Right renal cortex interstitium (tissue), 3 donors: ENCODE results near the gene C19orf85. TPM values are rescaled to one million over a fixed set of nuclear protein-coding genes. Genes with fewer than 3 reads are reported as not detected.
A peak's percentile ranks its signal among the peaks of the same experiment; 100 is the strongest.
"Not testable (repeated sequence)": the region's sequence is repeated elsewhere in the genome, so short reads cannot be mapped to it uniquely, and the experiment has no call there.

Experiments
- DNase-seq, 3 donors: peaks; one replicate each; pipeline ENCODE4 v3.0.0-alpha.2; 2013; ENCODE audit warnings: low read depth in 3 of 3, low spot score in 2 of 3
- polyA plus RNA-seq, 3 donors: library from polyadenylated mRNA; unstranded; fragments of 120-200 nt; gene quantifications; one replicate each; pipeline ENCODE4 v1.2.1, GENCODE V29; 2013; ENCODE audit not compliant: insufficient read length in 3 of 3

C19orf85 gene
- polyA plus RNA-seq, 3 donors, result not detected

DNA sequence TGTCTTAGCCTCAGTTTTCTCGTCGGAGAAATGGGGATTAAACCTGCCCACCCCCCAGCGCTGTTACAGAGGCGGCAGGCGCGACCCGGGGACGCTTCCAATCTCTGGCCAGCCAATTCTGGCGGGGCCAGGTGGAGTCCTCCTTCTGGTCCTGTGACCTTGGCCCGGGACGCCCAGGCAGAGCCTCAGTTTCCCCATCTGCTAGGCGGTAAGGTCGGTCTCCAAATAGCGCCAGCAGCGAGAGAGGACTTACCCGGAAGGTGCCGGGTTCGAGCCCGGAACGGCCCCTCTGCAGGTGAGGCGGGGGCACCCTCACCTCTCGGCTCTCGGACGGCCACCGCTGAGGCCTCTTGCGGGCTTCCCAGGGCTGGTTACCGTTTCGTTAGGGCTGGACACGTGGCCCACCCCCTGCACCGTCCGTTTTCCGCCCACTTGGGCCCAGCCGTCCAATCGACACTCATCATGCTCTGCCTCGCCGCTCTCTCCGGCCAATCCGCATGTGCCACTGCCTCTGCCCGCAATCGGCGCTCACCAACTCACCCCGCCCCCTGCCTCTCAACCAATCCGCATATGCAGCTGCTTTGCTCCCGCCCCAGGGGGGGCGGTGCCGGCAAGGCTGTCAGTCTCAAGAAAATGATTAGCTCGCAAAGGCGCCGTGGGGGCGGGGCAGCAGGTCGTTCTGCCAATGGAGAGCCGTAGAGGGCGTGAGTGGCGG is 3.1 kb downstream of the C19orf85 start, which contains the start of gene ISOC2:
Gene ISOC2, minus strand, starts transcription at position 384 of the 715 bp plus-strand sequence. CDS start 5,156 bp downstream, outside the sequence.
- DNase-seq, result peak; percentile 98 to 99 (median 99)

DNA sequence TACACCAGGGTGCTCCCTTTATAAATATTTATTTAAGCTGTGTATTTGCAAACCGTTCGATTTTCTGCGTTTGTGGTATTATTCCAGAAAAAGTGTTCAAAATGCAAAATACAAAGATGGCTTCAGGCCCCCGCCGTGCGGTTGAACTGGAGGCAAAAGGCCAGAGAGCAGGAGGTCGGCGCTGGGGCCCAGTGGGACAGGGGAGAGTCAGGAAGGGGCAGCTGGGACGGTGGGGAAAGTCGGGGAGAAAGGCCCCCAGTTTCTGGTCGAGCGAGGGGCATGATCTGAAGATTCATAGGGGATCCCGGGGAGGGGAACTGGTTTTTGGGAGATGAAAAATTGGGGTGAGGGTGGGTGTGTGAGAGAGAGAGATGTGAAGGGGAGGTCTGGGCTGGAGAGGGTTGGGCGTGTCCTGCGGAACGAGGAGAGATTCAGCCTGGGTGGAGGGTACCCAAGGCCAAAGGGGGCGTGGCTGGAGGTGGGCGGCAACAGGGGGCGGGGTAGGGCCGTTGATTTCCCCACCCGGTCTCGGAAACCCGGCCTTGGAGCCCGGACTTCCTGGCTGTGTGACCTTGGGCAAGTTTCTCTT is 3.8 kb downstream of the C19orf85 start:
- DNase-seq, result no peak

DNA sequence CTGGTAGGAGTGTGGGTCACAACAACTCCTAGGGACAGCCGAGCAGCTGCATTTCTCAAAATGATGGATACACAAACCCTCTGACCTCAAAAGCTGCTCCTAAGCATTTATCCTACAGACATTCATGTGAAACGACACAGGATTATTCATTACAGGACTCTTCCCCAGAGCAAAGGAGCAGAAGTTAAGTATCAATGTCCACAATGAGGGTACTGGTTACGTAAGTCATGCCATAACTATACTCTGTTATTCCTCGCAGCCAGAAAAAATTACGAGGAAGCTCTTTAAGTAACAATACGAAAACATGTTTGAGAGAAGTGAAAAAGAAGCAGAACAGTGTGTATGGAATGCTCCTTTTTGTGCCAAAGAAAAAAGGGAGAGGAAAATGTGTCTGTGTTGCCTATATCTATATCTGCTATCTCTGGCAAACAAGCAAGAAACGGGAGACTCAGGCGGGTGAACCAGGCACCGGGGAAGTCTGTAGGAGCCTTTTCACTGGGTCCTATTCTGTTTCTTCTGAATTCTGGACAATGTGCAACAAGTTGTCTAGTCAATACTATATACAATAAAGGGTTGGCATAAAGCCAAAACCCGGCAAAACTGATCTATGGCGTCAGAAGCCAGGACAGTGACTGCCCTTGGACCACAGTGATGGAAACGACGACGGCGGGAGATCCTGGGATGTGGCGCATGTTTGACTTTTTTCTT is 4.4 kb downstream of the C19orf85 start:
- no peak for DNase-seq

DNA sequence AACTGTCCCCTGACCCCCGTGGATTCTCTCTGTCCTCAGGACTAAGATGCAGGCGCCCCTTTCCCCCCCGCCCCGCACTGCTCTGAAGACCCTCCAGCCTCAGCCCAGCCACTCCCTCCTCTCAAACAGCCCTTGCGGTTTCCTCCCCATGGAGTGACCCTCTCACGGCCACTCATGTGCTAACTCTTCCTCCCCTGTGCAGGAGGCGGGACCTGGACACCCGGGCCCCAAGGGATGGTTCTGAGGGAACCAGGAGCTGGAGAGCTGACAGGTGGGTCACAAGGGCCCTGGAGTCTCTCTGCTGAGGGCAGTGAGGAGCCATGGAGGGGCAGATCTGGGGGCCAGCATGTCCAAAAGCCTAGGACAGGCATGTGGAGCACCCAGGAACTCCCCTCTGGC is 5.0 kb downstream of the C19orf85 start:
- no peak for DNase-seq

DNA sequence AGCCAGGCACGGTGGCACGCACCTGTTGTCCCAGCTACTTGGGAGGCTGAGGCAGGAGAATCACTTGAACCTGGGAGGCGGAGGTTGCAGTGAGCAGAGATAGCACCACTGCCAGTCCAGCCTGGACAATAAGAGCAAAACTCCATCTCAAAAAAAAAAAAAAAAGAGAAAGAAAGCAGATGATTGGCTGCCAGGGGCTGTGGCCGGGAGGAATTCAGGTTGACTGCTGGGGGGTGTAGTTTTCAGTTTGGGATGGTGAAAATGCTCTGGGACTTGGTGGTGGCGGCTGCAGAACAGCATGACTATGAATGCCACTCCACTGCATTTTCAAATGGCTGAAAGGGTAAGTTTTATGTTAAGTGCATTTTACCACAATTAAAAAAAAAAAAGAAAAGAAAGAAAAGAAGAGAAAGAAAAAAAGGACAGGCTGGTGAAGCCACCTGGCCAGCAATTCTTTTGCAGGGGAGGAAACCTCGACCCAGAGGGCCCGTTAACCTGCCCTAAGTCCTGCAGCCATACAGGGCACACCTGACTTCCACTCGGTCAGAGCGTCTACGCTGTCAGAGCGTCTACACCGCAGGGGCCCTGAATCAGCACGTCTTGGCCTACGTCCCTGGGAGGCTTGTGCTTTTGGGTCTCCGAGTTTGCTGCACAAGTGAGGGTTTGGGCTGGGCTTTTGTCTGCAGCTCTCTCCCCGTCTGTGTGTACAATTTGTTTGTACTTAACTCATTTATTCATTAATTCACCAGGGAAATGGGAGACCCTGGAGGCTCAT is 6.7 kb downstream of the C19orf85 start:
- DNase-seq, result no peak

DNA sequence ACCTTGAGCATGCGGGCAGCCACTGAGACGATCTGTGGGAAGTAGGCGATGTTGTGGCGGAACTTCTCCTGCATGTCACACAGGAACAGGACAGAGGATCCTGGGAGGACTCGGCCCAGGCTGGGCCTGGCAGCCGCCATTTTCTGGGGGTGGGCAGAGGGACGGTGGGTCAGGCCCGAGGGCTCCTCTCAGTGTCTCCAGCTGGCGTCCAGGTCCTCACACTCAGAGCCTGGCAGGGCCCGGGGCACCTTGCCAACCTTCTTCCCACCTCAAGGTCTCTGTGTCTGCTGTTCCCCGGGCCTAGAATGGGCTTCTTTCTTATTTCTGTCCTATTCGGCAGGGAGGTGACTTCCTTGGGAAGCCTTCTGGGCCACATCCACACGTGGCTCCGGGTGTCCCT is 8.2 kb downstream of the C19orf85 start:
- DNase-seq, result no peak

DNA sequence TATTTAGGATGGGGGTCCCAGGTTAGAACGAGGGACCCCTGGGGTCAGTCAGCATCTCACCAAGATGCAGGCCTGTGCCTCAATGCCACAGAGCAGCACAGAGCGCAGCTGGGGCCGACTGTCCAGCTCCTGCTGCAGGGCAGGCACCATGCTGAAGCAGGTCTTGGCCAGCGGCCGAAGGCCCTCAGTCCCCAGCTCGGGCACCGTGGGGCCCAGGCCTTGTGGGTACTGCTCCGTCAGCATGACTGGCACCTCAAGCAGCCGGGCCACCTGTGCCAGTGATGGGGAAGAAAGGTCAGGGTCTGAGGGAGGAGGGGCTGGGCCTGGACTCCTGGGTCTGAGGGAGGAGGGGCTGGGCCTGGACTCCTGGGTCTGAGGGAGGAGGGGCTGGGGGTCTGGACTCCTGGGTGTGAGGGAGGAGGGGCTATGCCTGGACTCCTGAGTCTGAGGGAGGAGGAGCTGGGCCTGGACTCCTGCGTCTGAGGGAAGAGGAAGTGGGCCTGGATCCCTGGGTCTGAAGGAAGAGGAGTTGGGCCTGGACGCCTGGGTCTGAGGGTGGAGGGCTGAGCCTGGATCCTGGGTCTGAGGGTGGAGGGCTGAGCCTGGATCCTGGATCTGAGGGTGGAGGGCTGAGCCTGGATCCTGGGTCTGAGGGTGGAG is 8.8 kb downstream of the C19orf85 start:
- DNase-seq, result no peak

DNA sequence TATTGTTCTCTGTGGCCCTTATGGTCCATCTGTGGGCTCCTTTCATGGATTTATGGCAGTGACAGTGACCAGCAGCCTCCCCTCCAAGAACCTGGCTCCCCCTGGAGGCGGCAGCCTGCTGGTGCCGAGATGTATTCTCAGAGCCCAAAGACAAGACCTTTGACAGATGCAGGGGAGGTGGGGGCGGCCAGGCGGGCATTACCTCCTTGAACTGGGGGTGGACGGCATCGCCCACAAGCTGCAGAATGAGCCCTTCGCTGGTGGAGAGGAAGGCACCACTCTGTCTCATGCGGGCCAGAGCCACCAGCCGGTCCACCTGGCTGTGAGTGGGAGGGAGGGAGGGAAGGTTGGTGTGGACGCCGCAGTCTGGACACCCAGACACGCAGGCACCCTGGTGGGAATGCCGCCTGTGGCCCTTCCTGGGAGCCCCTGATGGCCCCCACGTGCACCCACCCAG is 9.7 kb downstream of the C19orf85 start:
- DNase-seq, result no peak

DNA sequence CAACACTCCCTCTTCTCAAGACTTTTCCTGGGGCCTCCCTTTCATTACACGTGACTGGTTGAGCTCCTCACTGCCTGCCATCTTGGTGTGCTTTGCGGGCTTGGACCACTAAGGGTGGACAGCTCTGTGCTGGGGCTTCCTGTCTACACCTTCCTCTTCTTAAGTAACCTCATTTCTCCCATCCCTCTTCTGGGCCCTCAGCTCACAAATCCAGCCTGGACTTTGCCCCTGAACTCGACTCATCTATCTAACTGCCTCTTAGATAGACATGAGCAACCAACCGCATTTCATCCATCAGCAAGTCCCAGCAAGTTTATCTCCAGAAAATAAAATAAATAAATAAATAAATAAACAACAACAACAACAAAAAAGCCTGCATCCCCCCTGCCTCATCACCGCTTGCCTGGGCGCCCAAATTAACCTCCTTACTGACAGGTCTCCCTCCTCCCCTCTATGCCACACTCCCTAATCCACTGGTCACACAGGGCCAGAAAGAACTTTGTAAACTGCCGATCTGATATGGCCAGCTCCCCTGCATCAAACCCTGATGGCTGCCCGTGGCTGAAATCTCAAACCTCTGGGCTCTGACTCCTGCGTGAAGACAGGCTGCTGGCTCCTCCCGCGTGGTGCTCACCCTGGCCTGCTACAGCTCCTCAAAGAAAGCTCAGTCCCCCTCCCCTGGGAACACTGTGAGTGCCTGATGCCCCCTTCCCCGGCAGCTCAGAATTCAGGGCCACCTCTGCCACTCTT is 10.9 kb downstream of the C19orf85 start:
- DNase-seq, result no peak

DNA sequence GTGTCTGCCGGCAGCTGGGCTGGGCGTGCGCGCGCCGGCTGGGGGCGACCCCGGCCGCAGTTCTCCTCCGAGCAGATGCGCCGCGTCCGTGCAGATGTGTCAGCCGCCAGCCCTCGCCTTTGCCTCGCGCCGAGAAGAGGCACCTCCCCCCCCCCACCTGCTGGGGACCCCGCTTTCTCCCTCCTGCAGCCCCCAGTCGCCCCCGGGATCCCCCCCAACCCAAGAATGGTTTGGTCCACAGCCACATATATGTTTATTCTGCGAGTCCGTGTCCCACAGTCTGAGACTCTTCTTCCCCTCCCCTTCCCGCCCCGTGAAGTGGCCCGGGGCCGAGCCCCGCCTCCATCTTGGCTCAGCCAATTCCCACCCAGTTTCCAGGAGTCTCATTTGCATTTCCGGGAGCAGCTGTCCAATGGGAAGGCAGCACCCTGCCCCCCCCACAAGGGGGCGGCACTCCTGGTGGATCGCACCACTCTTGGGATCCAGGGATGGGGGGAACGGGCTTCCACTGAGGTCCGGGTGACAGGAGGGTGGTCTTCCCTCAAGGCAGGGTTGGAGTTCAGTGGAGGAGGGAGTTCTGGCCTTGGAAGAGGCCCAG is 11.7 kb downstream of the C19orf85 start:
- DNase-seq, result peak; percentile 78 to 83 (median 79)

DNA sequence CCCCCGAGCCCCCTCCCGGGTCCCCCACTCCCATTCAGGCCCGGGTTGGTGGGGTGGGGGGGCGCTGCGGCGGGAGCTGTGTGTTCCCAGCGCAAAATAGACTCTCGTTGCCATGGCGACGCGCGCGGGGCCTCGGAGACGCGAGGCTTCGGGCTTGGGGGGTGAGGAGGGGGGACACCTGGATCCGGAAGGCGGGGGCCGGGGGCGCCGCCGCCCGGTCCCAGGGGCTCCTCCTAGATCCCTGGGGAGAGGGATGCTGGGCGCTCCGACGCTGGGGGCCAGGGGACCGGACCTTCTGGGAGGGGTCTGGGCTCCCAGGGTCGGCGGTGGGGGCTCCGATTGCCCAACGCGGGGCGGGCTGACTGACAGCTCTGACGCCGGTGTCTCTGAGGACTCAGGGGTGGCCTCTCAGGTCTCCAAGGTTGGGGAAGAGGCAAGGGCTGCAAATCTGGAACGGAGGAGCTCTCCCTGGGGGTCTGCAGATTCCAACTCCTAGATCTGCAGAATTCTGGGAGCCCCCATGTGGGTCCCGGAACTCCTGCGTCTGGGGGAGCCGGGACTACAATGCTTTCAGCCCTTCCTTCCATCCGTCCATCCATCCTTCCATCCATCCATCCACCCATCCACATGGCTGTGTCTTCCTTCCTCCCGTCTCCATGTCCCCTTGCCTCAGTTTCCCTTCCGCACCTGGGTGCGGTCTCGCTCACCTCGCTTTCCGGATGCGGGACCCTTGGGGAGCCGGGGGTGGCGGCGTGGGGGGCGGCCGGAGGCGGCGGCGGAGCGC is 12.4 kb downstream of the C19orf85 start:
- DNase-seq, result no peak

DNA sequence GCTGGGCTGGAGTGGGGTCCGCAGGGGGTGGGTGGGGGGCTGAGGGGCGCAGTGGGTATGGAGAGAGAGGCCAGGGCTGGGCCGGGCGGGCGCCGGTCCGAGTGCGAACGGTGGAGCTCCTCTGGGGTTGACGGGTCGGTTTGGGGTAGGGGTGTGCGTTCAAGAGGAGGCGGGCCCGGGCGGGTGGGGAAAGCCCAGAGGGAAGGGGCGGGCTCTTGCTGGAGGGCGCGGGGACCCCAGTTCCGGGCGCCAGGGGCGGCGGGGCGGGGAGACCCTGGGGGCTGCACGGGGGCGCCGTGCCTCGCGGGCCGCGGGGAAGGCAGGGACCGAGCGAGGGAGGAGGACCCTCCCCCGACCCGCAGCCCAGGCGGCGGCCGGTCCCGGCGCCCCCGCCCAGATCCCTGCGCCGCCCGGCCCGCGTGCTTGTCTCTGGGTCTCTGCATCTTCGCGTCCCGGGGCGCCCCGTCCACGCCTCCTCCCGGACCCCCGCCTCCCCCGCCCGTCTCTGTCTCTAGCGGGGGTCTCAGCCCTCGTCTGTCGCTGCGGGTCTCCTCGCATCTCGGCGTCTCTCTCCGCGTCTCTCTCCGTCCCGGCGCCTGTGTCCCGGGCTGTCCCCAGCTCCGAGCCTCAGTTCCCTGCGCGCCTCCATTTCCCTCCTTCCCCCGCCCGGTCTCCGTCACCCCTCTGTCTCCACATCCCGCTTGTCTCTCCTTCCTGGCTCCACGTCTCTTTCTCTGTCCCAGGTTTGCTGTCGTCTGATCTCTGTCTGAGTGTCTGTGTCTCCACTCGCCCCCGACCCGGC is 13.2 kb downstream of the C19orf85 start:
- DNase-seq, result no peak

DNA sequence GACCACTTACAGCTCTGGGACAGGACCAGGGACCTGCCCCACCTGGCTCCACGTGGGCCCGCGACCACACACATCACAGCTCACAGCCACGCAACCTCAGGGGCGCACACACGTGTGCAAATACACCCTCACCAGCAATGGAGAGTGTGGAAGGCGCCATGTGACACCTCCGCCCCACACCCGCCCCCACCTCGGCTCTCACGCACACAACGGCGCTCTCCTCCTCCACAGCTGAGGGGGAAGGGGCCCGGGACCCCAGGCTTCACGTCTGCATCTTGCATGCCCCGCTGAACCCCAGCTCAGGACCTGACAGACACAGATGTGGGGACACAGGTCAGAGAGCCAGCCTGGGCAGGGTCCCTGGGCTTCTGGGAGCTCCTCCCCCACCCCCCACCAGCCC is 15.1 kb downstream of the C19orf85 start:
- no peak for DNase-seq

DNA sequence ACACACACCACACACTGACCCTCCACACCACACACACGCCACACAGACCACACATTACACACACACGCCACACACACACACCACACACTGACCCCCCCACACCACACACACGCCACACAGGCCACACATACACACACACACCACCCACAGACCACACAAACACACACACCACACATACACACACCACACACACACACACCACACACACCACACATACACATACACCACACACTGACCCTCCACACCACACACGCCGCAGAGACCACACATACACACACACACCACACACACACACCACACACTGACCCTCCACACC is 16.4 kb downstream of the C19orf85 start:
- DNase-seq, result not testable (repeated sequence)

DNA sequence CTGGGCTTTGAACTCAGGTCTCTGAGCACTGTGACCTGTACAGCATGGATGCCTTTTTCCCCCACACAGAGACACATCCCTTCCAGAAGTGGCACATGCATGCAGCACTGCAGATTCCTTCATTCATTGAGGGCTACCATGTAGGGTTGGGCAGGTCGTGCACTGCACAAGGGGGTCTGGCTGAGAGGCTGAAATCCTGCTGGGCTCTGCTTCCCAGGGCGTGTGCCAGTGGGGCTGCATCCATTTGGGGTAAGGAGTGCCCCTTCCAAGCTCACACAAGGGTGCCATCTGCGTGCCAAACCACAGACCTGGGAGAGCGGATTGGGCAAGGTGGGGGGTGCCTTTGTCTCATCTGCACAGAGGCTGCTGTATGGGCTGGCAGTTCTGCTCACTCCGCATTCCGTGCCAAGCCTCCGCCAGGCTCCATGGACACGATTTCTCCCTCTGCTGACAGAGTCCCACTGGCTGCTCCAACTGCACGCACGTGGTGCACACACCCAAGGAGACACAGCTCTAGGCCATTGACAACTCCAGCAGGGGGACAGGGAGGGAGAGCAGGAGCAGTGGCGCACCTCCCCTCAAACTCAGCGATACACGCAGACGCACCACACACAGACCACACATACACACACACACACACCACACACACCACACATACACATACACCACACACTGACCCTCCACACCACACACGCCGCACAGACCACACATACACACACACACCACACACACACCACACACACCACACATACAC is 17.0 kb downstream of the C19orf85 start:
- DNase-seq, result no peak

DNA sequence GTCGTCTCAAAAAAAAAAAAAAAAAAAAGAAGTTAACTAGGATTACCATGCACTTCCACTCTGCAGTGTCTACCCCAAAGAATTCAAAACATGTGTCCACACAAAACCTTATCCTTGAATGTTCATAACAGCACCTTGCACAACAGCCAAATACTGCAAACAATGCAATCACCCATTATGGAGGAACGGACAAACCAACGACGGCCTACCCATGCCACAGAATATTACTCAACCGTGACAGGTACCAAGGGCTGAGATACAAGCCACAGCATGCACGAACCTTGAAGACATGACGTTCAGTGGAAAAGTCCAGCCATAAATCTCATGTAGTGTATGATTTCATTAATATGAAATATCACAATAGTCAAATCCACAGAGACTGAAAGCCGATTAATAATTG is 18.5 kb downstream of the C19orf85 start:
- no peak for DNase-seq

DNA sequence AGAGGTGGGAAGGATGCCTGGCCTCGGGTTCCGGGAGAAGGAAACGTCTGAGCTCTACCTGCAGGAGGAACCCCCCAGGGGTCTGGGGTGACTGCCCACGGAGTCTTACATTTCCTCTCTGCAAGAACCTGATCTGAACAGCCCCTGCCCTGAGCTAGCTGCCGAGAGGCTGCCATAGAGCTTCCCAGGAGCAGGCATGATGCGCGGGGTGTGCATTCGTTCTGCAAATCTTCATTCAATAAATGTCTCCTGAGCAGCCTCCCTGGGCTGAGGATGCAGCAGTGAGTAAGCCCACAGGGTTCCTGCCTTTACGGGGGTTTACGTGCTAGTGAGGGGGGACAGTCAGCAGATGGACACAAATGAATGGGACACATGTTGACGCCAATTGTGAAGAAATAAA is 19.9 kb downstream of the C19orf85 start:
- no peak for DNase-seq
